Activated T-helper 17 cell treated with anti-CD3 and anti-CD28 coated beads, Interleukin-2, amount 50 U/mL, for 72 hours (primary cell): ENCODE data around the gene TUT1. TPM values are rescaled to one million over a fixed set of nuclear protein-coding genes. Genes with fewer than 3 reads are reported as not detected.
"Not testable (repeated sequence)": the region's sequence is repeated elsewhere in the genome, so short reads cannot be mapped to it uniquely, and the experiment has no call there.

Experiments
- ATAC-seq: fragments of 150-1000 bp; cut with Tn5 transposase; replicated peaks from 2 replicates; pipeline ENCODE4 v1.10.0; 2021; ENCODE audit warnings: mild to moderate bottlenecking, moderate library complexity
- H3K27ac Mint-ChIP-seq: one replicate; pipeline ENCODE4 v1.8.0; 2022; ENCODE audit warnings: mixed read lengths
- H3K27me3 Mint-ChIP-seq: one replicate; pipeline ENCODE4 v1.8.0; 2022; ENCODE audit warnings: mixed read lengths
- H3K36me3 Mint-ChIP-seq: one replicate; pipeline ENCODE4 v1.8.0; 2022; ENCODE audit warnings: low read depth, mild to moderate bottlenecking, mixed read lengths
- H3K4me1 Mint-ChIP-seq: one replicate; pipeline ENCODE4 v1.8.0; 2022; ENCODE audit warnings: mixed read lengths
- H3K4me3 Mint-ChIP-seq: one replicate; pipeline ENCODE4 v1.8.0; 2022; ENCODE audit warnings: mild to moderate bottlenecking, mixed read lengths
- H3K9me3 Mint-ChIP-seq: one replicate; pipeline ENCODE4 v1.8.0; 2022; ENCODE audit warnings: mixed read lengths
- total RNA-seq, 2 donors: library from RNA; stranded (reverse); gene quantifications; one replicate each; pipeline ENCODE4 v1.2.3, GENCODE V29; 2022

Gene TUT1
- total RNA-seq, 2 donors from 2014 or later = 23.8 to 25.7 TPM

DNA sequence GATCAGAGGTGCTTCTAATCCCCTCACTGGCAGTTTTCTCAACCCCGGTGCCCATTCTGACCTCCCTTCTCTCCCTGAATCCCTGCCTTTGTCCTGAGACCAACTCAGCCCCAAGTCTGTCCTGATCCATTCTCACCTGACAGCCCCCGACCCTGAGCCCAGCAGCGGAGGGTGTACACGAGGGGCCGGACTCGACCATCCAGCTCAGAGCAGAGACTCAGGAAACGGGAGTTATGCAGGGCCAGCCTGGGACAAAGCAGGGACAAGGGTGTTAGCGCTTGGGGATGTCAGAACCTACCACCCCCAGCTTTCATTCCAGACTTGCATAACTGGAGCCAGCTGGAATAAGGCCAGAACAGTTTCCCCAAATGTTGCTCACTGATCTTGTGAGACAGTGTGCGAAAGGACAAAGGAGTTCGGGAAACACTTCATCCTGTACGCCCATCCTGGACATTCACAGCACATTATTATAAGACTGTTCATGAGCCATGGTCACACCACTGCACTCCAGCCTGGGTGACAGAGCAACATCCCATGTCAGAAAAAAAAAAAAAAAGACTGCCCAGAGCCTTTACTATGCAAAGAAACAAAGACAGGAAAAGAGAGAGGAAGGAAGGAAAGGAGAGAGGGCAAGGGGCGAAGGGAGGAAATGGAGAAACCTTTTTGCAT, 14.1 kb downstream of the TUT1 start:
- peak overlapping the region; percentile 8 for H3K27ac Mint-ChIP-seq
- H3K4me3 Mint-ChIP-seq = no peak overlapping the region
- H3K9me3 Mint-ChIP-seq = no peaks in the 10 kb centered on the region
- H3K27me3 Mint-ChIP-seq = no peaks in the 10 kb centered on the region
- peaks cover 82% of the 10 kb centered on the region for H3K36me3 Mint-ChIP-seq
- H3K4me1 Mint-ChIP-seq = peaks cover 17% of the 10 kb centered on the region
- no peak for ATAC-seq

DNA sequence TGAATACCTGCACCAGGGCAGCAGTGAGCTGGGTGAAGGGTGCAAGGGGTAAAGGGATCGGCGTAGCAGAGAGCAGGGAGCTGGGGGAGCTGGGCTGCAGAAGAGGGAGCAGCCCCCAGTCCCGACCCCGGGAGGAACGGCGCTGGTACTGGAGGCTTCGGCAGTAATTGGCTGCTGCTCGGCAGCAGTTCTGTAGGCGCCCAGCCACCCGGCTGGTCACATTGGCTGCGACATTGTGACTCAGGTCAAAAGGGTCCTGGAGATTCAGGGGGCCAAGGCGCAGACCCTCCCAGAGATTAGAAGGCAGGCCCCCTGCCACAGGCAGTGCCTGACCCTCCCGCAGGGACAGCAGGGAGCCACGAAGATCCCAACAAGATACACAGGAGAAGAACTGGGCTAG, 15.5 kb downstream of the TUT1 start:
- Mint-ChIP-seq H3K36me3 (peaks cover 82% of the 10 kb centered on the region), H3K27ac (peak overlapping the region; percentile 98), H3K4me3 (peak overlapping the region; percentile 98), H3K27me3 (no peaks in the 10 kb centered on the region), H3K9me3 (no peaks in the 10 kb centered on the region), H3K4me1 (peaks cover 30% of the 10 kb centered on the region)
- ATAC-seq = no peak

DNA sequence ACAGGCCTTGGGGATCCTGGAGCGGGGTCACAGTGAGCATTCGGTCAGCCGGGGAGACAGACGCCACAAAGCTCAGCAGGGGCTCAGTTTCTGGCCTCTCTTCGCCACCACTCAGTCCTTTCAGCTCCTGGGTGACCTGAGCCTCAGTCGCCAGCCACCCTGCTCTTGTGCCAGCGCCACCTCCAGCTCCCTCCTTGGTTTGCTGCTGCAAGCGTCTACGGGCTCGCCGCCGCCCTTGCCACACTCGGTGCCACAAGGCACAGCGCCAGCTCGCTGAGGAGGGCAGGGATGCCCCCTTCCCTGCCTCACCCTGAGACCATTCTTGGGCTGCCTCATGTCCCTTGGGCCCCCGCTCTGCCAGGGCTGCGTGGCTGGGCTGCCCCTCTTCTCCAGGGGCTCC, 16.2 kb downstream of the TUT1 start:
- Mint-ChIP-seq H3K9me3 (no peaks in the 10 kb centered on the region), H3K27me3 (no peaks in the 10 kb centered on the region), H3K4me3 (peak overlapping the region; percentile 98), H3K36me3 (peaks cover 86% of the 10 kb centered on the region), H3K4me1 (peaks cover 33% of the 10 kb centered on the region), H3K27ac (peak overlapping the region; percentile 98)
- no peak for ATAC-seq

DNA sequence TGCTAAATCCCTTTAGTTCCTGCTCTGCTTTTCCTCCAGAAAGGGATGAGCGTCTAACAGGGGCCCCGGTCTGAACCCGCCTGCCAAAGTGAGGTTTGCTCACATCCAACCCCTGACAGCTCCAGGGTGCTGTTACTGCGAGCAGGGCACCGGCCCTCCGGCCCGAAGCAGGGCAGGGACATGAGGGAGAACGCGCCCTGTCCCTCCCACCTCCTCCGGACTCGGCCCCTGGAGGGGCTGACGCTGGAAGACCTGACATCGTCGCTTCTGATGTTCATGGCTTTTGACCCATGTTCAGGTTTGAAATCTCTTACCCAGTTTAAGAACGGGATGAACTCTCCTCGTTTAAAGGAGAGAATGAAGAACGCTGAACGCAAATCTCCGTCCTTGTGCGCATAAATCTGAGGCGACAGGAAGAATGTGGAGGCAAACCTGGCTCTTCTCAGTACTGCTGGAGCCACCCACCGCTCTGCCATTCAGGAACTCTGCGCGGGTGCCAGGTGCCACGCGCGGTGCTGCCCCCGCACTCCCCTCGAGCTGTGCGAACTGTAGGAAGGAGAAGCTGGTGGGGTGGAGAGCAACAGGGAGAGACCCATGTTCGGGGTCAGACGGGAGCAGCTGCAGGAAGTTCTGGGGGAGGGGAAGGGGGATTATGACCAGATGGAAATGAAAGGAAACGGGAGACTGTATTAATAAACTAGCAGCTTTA, 16.8 kb downstream of the TUT1 start:
- H3K27me3 Mint-ChIP-seq = no peaks in the 10 kb centered on the region
- peak overlapping the region; percentile 98 for H3K27ac Mint-ChIP-seq
- peak overlapping the region; percentile 98 for H3K4me3 Mint-ChIP-seq
- peak; percentile 22 for ATAC-seq
- no peaks in the 10 kb centered on the region for H3K9me3 Mint-ChIP-seq
- peaks cover 33% of the 10 kb centered on the region for H3K4me1 Mint-ChIP-seq
- H3K36me3 Mint-ChIP-seq = peaks cover 93% of the 10 kb centered on the region

DNA sequence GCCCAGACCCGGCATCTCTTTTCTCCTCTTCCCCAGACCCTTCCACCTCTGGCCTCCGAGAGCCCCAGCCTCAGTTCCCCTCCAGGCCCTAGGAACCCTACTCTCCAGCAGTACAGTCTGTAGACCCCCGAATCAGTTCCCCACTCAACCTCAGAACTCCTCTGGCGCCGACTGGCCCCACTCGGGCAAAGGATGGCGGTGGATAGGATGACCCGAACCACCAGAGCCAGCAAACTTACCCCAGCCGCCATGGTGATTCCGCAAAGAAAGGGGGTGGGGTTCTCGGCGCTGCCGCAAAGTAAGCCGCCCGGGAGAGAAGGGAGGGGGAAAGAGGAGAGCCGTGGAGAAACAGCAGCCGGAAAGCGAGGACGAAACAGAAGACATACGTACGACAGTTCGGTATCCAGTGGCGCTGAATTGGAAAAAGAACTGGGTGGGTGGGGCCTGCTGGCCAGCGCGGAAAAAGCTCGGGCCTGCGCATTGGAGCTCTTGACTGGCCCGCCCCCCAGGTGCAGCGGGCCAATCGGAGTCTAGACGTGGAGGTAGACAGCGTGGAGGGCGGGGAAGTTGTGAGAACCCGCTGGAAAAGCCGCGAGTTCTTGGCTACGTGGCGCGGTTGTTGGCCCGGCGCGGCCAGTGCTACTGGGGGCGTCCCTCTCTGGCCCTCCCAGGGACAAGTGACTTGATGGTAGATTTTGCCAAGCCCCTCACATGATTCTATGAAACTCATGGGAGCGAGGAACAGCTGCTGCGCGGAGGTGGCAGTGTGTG, 17.5 kb downstream of the TUT1 start, which contains the start of gene EEF1G:
Gene EEF1G, minus strand, starts transcription at position 300 of the 771 bp plus-strand sequence. Its CDS starts 49 bp downstream, at position 251.
- ATAC-seq = peak; percentile 95
- Mint-ChIP-seq H3K36me3 (peaks cover 99% of the 10 kb centered on the region), H3K4me1 (peaks cover 33% of the 10 kb centered on the region), H3K27ac (peak within 1 kb of the TSS; percentile 98), H3K4me3 (peak within 1 kb of the TSS; percentile 98), H3K9me3 (no peaks in the 10 kb centered on the region), H3K27me3 (no peaks in the 10 kb centered on the region)

DNA sequence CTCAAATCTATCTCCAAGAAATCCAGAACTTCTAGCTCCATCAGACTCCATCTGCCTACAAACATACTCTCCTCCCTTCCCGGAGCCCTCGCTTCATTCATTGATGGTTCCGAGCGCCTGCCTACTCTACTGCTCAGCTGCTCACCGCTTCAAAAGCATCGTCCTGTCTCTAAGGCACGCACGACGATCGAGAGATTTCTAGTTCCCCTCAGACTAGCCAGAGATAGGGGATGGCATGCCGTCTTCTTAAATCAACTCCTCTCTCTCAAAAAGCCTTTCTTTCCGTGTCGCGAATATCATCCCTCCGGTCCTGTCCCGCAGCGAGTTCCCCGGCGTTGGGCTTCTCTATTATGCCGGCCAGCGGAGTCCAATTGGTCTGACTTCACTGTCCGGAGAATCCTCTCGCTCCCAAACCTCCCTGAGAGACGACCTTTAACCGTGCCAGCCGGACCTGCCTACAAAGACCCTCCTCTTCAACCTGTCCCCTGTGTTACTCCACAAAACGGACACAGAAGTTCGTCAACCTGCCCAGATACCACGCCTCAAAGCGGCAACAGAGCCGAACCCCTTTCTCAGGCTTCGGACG, 18.2 kb downstream of the TUT1 start:
- H3K4me1 Mint-ChIP-seq = peaks cover 33% of the 10 kb centered on the region
- peaks cover 99% of the 10 kb centered on the region for H3K36me3 Mint-ChIP-seq
- H3K27ac Mint-ChIP-seq = peak overlapping the region; percentile 98
- H3K27me3 Mint-ChIP-seq = no peaks in the 10 kb centered on the region
- ATAC-seq = no peak
- no peaks in the 10 kb centered on the region for H3K9me3 Mint-ChIP-seq
- peak overlapping the region; percentile 98 for H3K4me3 Mint-ChIP-seq

DNA sequence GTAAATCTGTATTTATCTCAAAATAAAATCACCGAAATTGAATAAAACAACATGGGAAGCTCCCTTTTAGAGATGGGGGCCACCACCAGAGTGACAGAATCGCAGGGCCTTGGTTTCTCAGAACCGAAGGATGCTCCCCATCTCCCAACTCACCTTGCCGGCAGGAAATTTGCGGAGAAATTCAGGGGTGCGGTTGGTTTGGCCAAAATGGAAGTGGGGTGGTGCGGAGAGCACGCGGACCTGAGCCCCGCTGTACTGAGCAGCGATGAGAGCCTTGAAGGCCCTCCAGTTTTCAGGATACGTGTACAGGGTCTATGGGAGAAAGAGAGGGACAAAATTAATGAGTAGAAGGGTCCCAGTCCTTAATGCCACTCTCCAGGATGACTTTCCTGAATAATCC, 18.9 kb downstream of the TUT1 start:
- ATAC-seq = no peak
- H3K27ac Mint-ChIP-seq = peak overlapping the region; percentile 98

DNA sequence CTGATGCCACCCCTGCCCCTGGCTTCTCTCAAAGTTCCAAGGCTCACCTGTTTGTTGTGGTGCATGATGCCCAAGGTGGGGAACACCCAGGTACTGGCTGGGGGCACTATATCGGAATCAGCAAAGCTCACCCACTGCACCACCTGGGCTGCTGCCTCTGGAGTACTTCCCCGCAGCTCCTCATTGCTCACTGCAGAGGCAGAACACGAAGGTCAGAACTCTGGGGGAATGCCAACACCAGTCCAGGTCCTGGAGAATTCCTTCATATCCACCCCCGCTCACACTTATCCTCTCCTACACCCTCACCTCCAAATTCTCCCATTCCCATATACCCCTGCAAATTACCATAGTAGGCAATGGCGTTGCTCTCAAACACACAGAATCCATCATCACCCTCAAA, 19.8 kb downstream of the TUT1 start:
- H3K4me1 Mint-ChIP-seq = peaks cover 41% of the 10 kb centered on the region
- ATAC-seq, H3K27me3 Mint-ChIP-seq, H3K9me3 Mint-ChIP-seq: not testable (repeated sequence)
- peaks cover 99% of the 10 kb centered on the region for H3K36me3 Mint-ChIP-seq
- peak overlapping the region; percentile 98 for H3K4me3 Mint-ChIP-seq
- H3K27ac Mint-ChIP-seq = peak overlapping the region; percentile 98

More for the DNA sequence above, 18.9 kb downstream of the TUT1 start:
- peaks cover 99% of the 10 kb centered on the region for H3K36me3 Mint-ChIP-seq
- H3K9me3 Mint-ChIP-seq = no peaks in the 10 kb centered on the region
- H3K4me1 Mint-ChIP-seq = peaks cover 34% of the 10 kb centered on the region
- H3K27me3 Mint-ChIP-seq = no peaks in the 10 kb centered on the region
- H3K4me3 Mint-ChIP-seq = peak overlapping the region; percentile 98

DNA sequence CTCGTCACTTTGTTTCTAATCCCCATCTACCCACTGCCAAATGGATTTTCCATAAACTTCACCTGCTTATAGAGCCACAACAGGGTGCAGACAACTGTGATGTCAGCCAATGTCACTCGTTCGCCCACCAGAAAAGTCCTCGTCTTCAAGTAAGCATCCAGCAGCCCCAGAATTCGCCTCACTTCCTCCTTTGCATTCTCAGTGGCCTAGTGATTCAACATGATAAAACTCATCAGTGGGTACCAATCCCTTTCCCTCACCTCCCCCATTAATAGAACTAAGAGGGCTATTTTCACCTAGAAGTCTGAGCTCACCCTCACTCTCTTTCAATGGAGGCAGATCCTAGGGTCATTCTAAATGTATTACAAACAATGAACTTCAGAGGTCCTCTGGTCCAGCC, 20.4 kb downstream of the TUT1 start:
- H3K36me3 Mint-ChIP-seq = peaks cover 100% of the 10 kb centered on the region

DNA sequence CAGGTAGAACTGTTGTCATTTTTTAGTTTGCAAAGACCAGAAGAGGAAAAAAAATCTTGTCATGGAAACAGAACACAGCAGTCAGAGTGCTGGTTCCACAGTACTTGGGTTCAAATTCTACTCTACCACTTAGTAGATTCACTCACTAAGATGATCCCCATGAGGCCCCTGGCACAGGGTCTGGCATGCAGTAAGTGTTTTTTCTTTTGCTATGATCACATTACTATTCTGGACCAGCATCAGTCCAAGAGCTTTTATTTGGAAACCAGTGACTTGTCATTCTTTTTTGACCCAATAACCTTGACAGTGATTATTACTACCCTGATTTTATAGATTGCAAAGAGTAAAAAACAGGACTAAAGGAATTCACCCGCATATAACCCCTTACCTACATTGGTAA, 21.7 kb downstream of the TUT1 start:
- Mint-ChIP-seq H3K4me1 (peaks cover 33% of the 10 kb centered on the region), H3K27me3 (no peaks in the 10 kb centered on the region), H3K4me3 (peak overlapping the region; percentile 98), H3K9me3 (no peaks in the 10 kb centered on the region), H3K36me3 (peaks cover 100% of the 10 kb centered on the region), H3K27ac (no peak overlapping the region)
- no peak for ATAC-seq

More for the DNA sequence above, 20.4 kb downstream of the TUT1 start:
- Mint-ChIP-seq H3K4me3 (peak overlapping the region; percentile 98), H3K27ac (peak overlapping the region; percentile 98), H3K4me1 (peaks cover 41% of the 10 kb centered on the region)
- H3K27me3 Mint-ChIP-seq, ATAC-seq, H3K9me3 Mint-ChIP-seq: not testable (repeated sequence)

DNA sequence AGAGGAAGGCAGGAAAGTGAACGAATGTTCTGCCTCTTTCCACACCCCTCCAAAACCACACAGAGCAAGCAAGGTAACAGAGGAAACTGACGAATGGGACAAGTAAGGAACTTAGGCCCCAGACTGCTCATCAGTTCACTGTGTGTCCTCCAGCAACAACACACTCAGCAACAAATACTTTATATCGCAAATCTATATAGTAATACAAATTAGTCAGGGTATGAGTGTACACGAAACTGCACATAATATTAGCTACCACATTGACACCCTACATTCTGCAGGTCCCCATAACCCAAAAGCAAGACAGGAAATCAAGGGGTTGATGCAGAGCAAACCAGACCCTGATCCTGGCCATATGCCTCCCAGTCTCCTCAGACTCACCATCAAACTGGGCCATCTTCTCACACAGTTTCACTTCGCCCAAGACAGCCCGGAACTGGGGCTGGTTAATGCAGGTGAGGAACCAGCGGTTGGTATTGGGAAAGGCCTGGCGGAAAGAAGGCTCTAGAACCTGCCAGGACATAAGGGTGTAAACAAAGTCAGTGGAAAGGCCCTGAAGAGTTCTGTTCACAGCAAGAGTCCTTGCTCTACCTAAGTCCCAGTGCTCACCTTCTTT, 24.2 kb downstream of the TUT1 start:
- H3K27me3 Mint-ChIP-seq = no peaks in the 10 kb centered on the region
- ATAC-seq = peak; percentile 71
- H3K4me3 Mint-ChIP-seq = peak overlapping the region; percentile 77
- H3K4me1 Mint-ChIP-seq = peaks cover 26% of the 10 kb centered on the region
- H3K9me3 Mint-ChIP-seq = no peaks in the 10 kb centered on the region
- H3K36me3 Mint-ChIP-seq = peaks cover 99% of the 10 kb centered on the region
- peak overlapping the region; percentile 93 for H3K27ac Mint-ChIP-seq

DNA sequence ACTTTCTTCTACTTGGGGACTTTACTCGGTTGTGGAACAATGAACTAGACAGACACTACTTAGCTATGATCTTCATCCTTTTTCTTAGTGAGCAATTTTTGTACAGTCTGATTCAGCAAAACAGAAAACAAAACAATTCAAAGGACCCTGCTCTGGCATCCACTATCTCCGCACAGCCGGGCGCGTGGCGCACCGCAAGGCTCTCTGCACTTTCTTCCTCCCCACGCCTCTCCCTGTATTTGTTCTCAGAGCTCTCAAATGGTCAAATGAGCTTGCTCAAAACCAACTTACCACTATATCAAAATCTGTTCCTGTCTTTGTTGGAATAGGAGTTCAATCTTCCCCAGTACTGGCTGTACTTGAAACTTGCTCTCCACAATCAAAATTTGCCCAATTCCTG, 25.1 kb downstream of the TUT1 start:
- H3K9me3 Mint-ChIP-seq = no peaks in the 10 kb centered on the region
- peak overlapping the region; percentile 93 for H3K27ac Mint-ChIP-seq
- peaks cover 99% of the 10 kb centered on the region for H3K36me3 Mint-ChIP-seq
- peak overlapping the region; percentile 77 for H3K4me3 Mint-ChIP-seq
- H3K27me3 Mint-ChIP-seq = no peaks in the 10 kb centered on the region
- ATAC-seq = no peak
- peaks cover 23% of the 10 kb centered on the region for H3K4me1 Mint-ChIP-seq

DNA sequence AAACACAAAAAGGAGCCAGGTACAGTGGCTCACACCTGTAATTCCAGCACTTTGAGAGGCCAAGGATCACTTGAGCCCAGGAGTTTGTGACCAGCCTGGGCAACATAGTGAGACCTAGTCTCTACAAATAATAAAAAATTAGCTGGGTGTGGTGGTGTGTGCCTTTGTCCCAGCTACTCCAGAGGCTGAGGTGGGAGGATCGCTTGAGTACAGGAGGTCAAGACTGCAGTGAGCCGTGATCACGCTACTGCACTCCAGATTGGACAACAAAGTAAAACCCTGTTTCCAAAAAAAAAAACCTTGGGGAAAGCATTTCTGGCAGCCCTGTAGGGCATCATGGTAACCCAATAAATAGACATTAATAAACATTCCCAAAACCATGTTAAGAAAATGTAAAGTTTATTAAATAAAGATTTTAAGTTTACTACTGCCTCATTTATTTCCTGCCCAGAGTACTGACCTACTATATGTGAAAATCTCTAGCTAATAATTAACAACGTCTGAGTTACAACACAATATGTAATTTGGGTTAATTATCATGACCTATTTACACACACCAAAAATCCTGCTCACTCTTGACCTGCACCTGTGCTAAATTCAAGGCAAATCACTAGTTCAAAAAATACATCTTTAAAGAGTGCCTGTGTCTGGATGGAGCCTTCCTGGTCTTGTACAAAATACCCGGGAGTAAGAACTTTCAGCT, 26.1 kb downstream of the TUT1 start:
- Mint-ChIP-seq H3K4me3 (peak overlapping the region; percentile 5), H3K9me3 (no peaks in the 10 kb centered on the region), H3K27me3 (no peaks in the 10 kb centered on the region), H3K36me3 (peaks cover 99% of the 10 kb centered on the region), H3K27ac (no peak overlapping the region), H3K4me1 (peaks cover 24% of the 10 kb centered on the region)
- ATAC-seq = no peak
